Measurements from ENCODE around the gene TBC1D2.

Gene TBC1D2

GRCh38 chr9:98241357-98242300 lies 13.8 kb downstream of the TBC1D2 start:
- in situ Hi-C loops (cut with MboI; ENCODE audit: low sequenced_read_pairs), result no loop called here

GRCh38 chr9:98240475-98240874 lies 15.0 kb downstream of the TBC1D2 start:
- in situ Hi-C loops (cut with MboI; ENCODE audit: low sequenced_read_pairs), result no loop called here

GRCh38 chr9:98236901-98237487 lies 18.5 kb downstream of the TBC1D2 start:
- in situ Hi-C loops (cut with MboI; ENCODE audit: low sequenced_read_pairs), result no loop called here

GRCh38 chr9:98235126-98235525 lies 20.3 kb downstream of the TBC1D2 start:
- in situ Hi-C loops (cut with MboI; ENCODE audit: low sequenced_read_pairs), result no loop called here

GRCh38 chr9:98234245-98234825 lies 21.1 kb downstream of the TBC1D2 start:
- in situ Hi-C loops (cut with MboI; ENCODE audit: low sequenced_read_pairs), result no loop called here

- in situ Hi-C loops (cut with MboI; ENCODE audit: low sequenced_read_pairs), result no loop called here
Measured at GRCh38 chr9:98232926-98233325, 22.5 kb downstream of the TBC1D2 start.

GRCh38 chr9:98231770-98232478 lies 23.5 kb downstream of the TBC1D2 start:
- in situ Hi-C loops (cut with MboI; ENCODE audit: low sequenced_read_pairs), result no loop called here

- in situ Hi-C loops (cut with MboI; ENCODE audit: low sequenced_read_pairs), result no loop called here
Measured at GRCh38 chr9:98230789-98231188, 24.7 kb downstream of the TBC1D2 start.

GRCh38 chr9:98230304-98230703 lies 25.1 kb downstream of the TBC1D2 start:
- in situ Hi-C loops (cut with MboI; ENCODE audit: low sequenced_read_pairs), result no loop called here

GRCh38 chr9:98229620-98230019 lies 25.8 kb downstream of the TBC1D2 start:
- in situ Hi-C loops (cut with MboI; ENCODE audit: low sequenced_read_pairs), result no loop called here

GRCh38 chr9:98229090-98229395 lies 26.4 kb downstream of the TBC1D2 start:
- in situ Hi-C loops (cut with MboI; ENCODE audit: low sequenced_read_pairs), result no loop called here

GRCh38 chr9:98228392-98229089 lies 26.9 kb downstream of the TBC1D2 start:
- in situ Hi-C loops (cut with MboI; ENCODE audit: low sequenced_read_pairs), result no loop called here

- in situ Hi-C loops (cut with MboI; ENCODE audit: low sequenced_read_pairs), result no loop called here
Measured at GRCh38 chr9:98227883-98228282, 27.6 kb downstream of the TBC1D2 start.

- in situ Hi-C loops (cut with MboI; ENCODE audit: low sequenced_read_pairs), result no loop called here
Measured at GRCh38 chr9:98226957-98227356, 28.5 kb downstream of the TBC1D2 start.

- in situ Hi-C loops (cut with MboI; ENCODE audit: low sequenced_read_pairs), result no loop called here
Measured at GRCh38 chr9:98226516-98226915, 28.9 kb downstream of the TBC1D2 start.

GRCh38 chr9:98225015-98225442 lies 30.4 kb downstream of the TBC1D2 start:
- in situ Hi-C loops (cut with MboI; ENCODE audit: low sequenced_read_pairs), result no loop called here

GRCh38 chr9:98222885-98223691 lies 32.4 kb downstream of the TBC1D2 start:
- in situ Hi-C loops (cut with MboI; ENCODE audit: low sequenced_read_pairs), result no loop called here

- in situ Hi-C loops (cut with MboI; ENCODE audit: low sequenced_read_pairs), result no loop called here
Measured at GRCh38 chr9:98220911-98221310, 34.5 kb downstream of the TBC1D2 start.

- in situ Hi-C loops (cut with MboI; ENCODE audit: low sequenced_read_pairs), result no loop called here
Measured at GRCh38 chr9:98219794-98220370, 35.6 kb downstream of the TBC1D2 start.

GRCh38 chr9:98219364-98219716 lies 36.1 kb downstream of the TBC1D2 start:
- in situ Hi-C loops (cut with MboI; ENCODE audit: low sequenced_read_pairs), result no loop called here

Data from hTERT RPE-1 (cell line).